Measurements from ENCODE around the gene C16orf92. TPM values are rescaled to one million over a fixed set of nuclear protein-coding genes. Genes with fewer than 3 reads are reported as not detected.

The C16orf92 gene
- total and polyA plus RNA-seq, 2 of the 13 experiments (the other 11 are each of a cell fraction or from before 2014, with no cell fraction given): not detected

DNA sequence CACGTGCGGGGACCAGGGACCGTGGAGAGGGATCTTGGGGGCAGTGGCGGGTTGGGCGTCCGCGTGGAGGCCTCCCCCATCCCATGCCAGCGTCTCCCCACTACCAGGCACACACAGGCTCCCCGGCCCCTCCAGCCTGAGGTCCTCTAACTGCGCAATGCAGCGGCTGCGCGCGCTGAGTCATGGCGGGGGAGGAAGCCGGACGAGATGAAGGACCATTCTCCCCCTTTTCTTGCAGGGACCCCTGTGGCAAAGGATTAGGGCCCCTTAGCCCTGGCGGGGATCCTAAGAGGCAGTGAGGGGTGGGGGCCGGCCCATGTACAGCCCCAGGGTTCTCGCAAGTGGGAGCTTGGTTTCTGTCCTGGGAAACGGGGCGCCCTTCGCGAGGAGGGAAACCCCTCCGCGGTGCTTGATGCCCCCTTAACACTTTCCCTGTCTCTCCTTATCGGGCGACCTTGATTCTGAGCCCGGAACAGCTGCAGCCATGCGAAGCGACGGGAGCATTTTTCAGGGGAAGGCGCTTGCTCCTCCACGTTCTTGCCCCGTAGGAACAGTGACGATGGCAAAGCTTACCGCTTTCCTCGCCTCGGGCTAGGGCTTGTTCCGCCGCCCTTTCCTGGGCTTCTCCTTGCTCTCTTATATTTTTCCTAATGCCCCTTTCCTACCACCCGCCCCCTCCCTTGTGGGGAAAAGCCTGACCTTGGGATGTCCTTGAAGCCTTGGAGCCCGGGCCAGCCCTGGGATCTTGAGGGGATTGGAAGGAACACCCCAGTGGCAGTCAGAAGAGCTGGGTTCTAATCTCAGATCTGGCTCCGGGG lies 43.2 kb downstream of the C16orf92 start (continued):
- no peak for TF ChIP-seq ZNF567 (CRISPR knock-in tag; IDR thresholded peaks at IDR 0.05; ENCODE audit: borderline replicate concordance)
- 0 out of 2 replicates have a peak, but pooled peaks have one; percentile 3 for TF ChIP-seq ZNF143 (CRISPR knock-in tag; IDR thresholded peaks at IDR 0.05)
- TF ChIP-seq ZSCAN20 (CRISPR knock-in tag; IDR thresholded peaks at IDR 0.05; ENCODE audit: borderline replicate concordance): no peak
- 0 out of 2 replicates have a peak, but pooled peaks have one; percentile 14 for TF ChIP-seq ZNF550 (CRISPR knock-in tag; IDR thresholded peaks at IDR 0.05; ENCODE audit: borderline replicate concordance)
- no peak for TF ChIP-seq HMG20B (CRISPR knock-in tag; conservative IDR thresholded peaks at IDR 0.05)
- no peak for TF ChIP-seq ZNF383 (CRISPR knock-in tag; IDR thresholded peaks at IDR 0.05; ENCODE audit: borderline replicate concordance)
- TF ChIP-seq ZNF124 (CRISPR knock-in tag; IDR thresholded peaks at IDR 0.05): no peak
- TF ChIP-seq, protein P1, sequence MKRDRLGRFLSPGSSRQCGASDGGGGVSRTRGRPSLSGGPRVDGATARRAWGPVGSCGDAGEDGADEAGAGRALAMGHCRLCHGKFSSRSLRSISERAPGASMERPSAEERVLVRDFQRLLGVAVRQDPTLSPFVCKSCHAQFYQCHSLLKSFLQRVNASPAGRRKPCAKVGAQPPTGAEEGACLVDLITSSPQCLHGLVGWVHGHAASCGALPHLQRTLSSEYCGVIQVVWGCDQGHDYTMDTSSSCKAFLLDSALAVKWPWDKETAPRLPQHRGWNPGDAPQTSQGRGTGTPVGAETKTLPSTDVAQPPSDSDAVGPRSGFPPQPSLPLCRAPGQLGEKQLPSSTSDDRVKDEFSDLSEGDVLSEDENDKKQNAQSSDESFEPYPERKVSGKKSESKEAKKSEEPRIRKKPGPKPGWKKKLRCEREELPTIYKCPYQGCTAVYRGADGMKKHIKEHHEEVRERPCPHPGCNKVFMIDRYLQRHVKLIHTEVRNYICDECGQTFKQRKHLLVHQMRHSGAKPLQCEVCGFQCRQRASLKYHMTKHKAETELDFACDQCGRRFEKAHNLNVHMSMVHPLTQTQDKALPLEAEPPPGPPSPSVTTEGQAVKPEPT (CRISPR knock-in tag; IDR thresholded peaks at IDR 0.05; ENCODE audit: low read depth): no peak
- TF ChIP-seq ZNF468 (CRISPR knock-in tag; IDR thresholded peaks at IDR 0.05): no peak
- TF ChIP-seq, protein P2, sequence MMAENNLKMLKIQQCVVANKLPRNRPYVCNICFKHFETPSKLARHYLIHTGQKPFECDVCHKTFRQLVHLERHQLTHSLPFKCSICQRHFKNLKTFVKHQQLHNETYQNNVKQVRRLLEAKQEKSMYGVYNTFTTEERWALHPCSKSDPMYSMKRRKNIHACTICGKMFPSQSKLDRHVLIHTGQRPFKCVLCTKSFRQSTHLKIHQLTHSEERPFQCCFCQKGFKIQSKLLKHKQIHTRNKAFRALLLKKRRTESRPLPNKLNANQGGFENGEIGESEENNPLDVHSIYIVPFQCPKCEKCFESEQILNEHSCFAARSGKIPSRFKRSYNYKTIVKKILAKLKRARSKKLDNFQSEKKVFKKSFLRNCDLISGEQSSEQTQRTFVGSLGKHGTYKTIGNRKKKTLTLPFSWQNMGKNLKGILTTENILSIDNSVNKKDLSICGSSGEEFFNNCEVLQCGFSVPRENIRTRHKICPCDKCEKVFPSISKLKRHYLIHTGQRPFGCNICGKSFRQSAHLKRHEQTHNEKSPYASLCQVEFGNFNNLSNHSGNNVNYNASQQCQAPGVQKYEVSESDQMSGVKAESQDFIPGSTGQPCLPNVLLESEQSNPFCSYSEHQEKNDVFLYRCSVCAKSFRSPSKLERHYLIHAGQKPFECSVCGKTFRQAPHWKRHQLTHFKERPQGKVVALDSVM (CRISPR knock-in tag; IDR thresholded peaks at IDR 0.05): no peak
- no peak for TF ChIP-seq RFX1 (IDR thresholded peaks at IDR 0.05)
- no peak; the same call in 1 of the 2 replicates for TF ChIP-seq AHR (CRISPR knock-in tag; IDR thresholded peaks at IDR 0.05)
- TF ChIP-seq, protein P3, sequence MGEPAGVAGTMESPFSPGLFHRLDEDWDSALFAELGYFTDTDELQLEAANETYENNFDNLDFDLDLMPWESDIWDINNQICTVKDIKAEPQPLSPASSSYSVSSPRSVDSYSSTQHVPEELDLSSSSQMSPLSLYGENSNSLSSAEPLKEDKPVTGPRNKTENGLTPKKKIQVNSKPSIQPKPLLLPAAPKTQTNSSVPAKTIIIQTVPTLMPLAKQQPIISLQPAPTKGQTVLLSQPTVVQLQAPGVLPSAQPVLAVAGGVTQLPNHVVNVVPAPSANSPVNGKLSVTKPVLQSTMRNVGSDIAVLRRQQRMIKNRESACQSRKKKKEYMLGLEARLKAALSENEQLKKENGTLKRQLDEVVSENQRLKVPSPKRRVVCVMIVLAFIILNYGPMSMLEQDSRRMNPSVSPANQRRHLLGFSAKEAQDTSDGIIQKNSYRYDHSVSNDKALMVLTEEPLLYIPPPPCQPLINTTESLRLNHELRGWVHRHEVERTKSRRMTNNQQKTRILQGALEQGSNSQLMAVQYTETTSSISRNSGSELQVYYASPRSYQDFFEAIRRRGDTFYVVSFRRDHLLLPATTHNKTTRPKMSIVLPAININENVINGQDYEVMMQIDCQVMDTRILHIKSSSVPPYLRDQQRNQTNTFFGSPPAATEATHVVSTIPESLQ (CRISPR knock-in tag; conservative IDR thresholded peaks at IDR 0.05): no peak
- TF ChIP-seq NR2F2 (IDR thresholded peaks at IDR 0.05; ENCODE audit: borderline replicate concordance, low read depth): no peak
- TF ChIP-seq, protein P4, sequence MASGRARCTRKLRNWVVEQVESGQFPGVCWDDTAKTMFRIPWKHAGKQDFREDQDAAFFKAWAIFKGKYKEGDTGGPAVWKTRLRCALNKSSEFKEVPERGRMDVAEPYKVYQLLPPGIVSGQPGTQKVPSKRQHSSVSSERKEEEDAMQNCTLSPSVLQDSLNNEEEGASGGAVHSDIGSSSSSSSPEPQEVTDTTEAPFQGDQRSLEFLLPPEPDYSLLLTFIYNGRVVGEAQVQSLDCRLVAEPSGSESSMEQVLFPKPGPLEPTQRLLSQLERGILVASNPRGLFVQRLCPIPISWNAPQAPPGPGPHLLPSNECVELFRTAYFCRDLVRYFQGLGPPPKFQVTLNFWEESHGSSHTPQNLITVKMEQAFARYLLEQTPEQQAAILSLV (CRISPR knock-in tag; IDR thresholded peaks at IDR 0.05; ENCODE audit: borderline replicate concordance): no peak; the same call in 1 of the 2 replicates
- TF ChIP-seq PHB2 (IDR thresholded peaks at IDR 0.05; ENCODE audit: partially characterized antibody): no peak
- TF ChIP-seq, protein P5, sequence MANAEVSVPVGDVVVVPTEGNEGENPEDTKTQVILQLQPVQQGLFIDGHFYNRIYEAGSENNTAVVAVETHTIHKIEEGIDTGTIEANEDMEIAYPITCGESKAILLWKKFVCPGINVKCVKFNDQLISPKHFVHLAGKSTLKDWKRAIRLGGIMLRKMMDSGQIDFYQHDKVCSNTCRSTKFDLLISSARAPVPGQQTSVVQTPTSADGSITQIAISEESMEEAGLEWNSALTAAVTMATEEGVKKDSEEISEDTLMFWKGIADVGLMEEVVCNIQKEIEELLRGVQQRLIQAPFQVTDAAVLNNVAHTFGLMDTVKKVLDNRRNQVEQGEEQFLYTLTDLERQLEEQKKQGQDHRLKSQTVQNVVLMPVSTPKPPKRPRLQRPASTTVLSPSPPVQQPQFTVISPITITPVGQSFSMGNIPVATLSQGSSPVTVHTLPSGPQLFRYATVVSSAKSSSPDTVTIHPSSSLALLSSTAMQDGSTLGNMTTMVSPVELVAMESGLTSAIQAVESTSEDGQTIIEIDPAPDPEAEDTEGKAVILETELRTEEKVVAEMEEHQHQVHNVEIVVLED (CRISPR knock-in tag; IDR thresholded peaks at IDR 0.05; ENCODE audit: borderline replicate concordance): no peak
- TF ChIP-seq ZFP1 (CRISPR knock-in tag; IDR thresholded peaks at IDR 0.05): no peak
- TF ChIP-seq ZNF570 (CRISPR knock-in tag; IDR thresholded peaks at IDR 0.05; ENCODE audit: borderline replicate concordance): no peak
- TF ChIP-seq GABPB1 (CRISPR knock-in tag; IDR thresholded peaks at IDR 0.05): no peak
- TF ChIP-seq GPN1 (CRISPR knock-in tag; IDR thresholded peaks at IDR 0.05; ENCODE audit: borderline replicate concordance): no peak
